Cardiac muscle cell (in vitro differentiated cells and primary cell): ENCODE measurements around the gene ACACA. TPM values are rescaled to one million over a fixed set of nuclear protein-coding genes. Genes with fewer than 3 reads are reported as not detected.

Experiments used
- DNase-seq, 2 donors: peaks; one replicate each; pipeline versions ENCODE4 v3.0.0 to v3.0.0-alpha.2; 2010 to 2017; ENCODE audit warnings: low read depth in 1 of 2, low spot score in 1 of 2
- H3K27ac ChIP-seq: fragments of 200-600 bp; sonication (generic); 2 replicates; pipeline ENCODE4 v1.5.1; 2016
- H3K27me3 ChIP-seq: fragments of 200-600 bp; sonication (generic); 2 replicates; pipeline ENCODE4 v1.6.0; 2016; ENCODE audit warnings: control low read depth
- H3K36me3 ChIP-seq: fragments of 200-600 bp; sonication (generic); 2 replicates; pipeline ENCODE4 v1.5.1; 2016; ENCODE audit warnings: control low read depth
- H3K4me1 ChIP-seq: fragments of 200-600 bp; sonication (generic); 2 replicates; pipeline ENCODE4 v1.8.1; 2017; ENCODE audit warnings: low read depth, mild to moderate bottlenecking, mixed run types
- H3K4me3 ChIP-seq: fragments of 200-600 bp; sonication (generic); 2 replicates; pipeline ENCODE4 v1.5.1; 2016; ENCODE audit warnings: mild to moderate bottlenecking
- H3K9me3 ChIP-seq: fragments of 200-600 bp; sonication (generic); 2 replicates; pipeline ENCODE4 v1.5.1; 2017; ENCODE audit warnings: low read depth, mild to moderate bottlenecking, control low read depth
- polyA plus RNA-seq: library from polyadenylated mRNA; unstranded; fragments of >200 nt; fragmentation: Nextera tagmentation; extraction: Ambion mirVana; gene quantifications from 2 replicates; pipeline ENCODE4 v1.2.1, GENCODE V29; 2016
- total RNA-seq: library from RNA; depleted of rRNA; stranded (reverse); fragments of >200 nt; gene quantifications from 2 replicates; pipeline ENCODE4 v1.2.3, GENCODE V29; 2016
- TF ChIP-seq, protein P1 (sequence below): IDR thresholded peaks from 2 replicates; pipeline ENCODE4 v1.5.1; 2012; ENCODE audit warnings: low read depth, mild to moderate bottlenecking, low read length

The ACACA gene
- total and polyA plus RNA-seq, 2 experiments from 2014 or later, result 42.5 to 47.6 TPM

DNA sequence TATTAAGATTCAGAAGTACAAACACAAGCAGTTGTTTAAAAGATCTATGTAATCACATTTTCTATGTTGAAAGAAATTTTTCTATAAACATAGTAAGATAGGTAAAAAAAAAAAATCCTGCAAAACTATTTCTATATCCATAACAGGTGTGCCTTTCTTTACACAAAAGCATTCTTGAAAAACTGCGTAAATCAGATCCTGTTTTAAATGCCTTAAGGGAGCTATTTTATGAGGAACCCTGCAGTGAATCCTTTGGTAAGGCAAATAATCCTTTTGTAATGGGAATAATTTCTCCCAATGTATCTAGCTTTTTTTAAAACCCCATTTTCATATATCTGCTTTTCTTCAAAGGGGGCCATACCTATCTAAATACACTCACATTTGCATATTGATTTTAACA is 300.6 kb downstream of the ACACA start:
- no peak for DNase-seq
- no peaks in the 10 kb centered on the region for H3K27me3 ChIP-seq
- TF ChIP-seq, protein P1, sequence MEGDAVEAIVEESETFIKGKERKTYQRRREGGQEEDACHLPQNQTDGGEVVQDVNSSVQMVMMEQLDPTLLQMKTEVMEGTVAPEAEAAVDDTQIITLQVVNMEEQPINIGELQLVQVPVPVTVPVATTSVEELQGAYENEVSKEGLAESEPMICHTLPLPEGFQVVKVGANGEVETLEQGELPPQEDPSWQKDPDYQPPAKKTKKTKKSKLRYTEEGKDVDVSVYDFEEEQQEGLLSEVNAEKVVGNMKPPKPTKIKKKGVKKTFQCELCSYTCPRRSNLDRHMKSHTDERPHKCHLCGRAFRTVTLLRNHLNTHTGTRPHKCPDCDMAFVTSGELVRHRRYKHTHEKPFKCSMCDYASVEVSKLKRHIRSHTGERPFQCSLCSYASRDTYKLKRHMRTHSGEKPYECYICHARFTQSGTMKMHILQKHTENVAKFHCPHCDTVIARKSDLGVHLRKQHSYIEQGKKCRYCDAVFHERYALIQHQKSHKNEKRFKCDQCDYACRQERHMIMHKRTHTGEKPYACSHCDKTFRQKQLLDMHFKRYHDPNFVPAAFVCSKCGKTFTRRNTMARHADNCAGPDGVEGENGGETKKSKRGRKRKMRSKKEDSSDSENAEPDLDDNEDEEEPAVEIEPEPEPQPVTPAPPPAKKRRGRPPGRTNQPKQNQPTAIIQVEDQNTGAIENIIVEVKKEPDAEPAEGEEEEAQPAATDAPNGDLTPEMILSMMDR, result no peak
- H3K4me1 ChIP-seq, result peaks cover 38% of the 10 kb centered on the region
- H3K27ac ChIP-seq, result no peak overlapping the region
- H3K36me3 ChIP-seq, result no peaks in the 10 kb centered on the region
- no peak overlapping the region for H3K4me3 ChIP-seq
- H3K9me3 ChIP-seq, result no peaks in the 10 kb centered on the region

GRCh38 chr17:37103231-37103630 is 303.4 kb downstream of the ACACA start:
- Histone ChIP-seq H3K36me3 (no peaks in the 10 kb centered on the region), H3K4me1 (peaks cover 47% of the 10 kb centered on the region), H3K27ac (peak overlapping the region; percentile 6), H3K9me3 (no peaks in the 10 kb centered on the region), H3K4me3 (no peak overlapping the region), H3K27me3 (no peaks in the 10 kb centered on the region)
- TF ChIP-seq, protein P1, result no peak
- DNase-seq, result no peak

- peaks cover 4% of the 10 kb centered on the region for H3K36me3 ChIP-seq
- TF ChIP-seq, protein P1, result no peak
Observed at GRCh38 chr17:37101306-37101705, 305.3 kb downstream of the ACACA start.

DNA sequence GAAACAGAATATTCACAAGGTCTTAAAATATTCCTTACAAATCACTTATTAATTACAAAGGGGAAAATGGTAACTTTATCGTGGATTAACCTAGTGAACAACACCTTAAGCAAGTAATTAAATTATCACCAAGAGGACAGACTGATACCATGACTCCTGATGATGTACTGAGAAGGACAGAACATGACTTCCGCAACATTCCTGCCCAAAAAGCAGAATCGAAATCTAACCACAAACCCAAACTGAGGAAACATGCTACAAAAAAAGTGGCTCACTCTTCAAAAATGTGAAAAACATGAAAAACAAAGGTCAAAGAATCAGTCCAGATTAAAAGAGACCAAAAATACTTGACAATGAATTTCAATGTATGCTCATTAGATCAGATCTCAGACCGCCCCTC is 306.4 kb downstream of the ACACA start:
- DNase-seq, result peak in 1 of 2 donors; percentile 17
- no peaks in the 10 kb centered on the region for H3K9me3 ChIP-seq
- TF ChIP-seq, protein P1, result no peak
- H3K36me3 ChIP-seq, result peaks cover 4% of the 10 kb centered on the region
- H3K4me3 ChIP-seq, result no peak overlapping the region
- H3K4me1 ChIP-seq, result peaks cover 42% of the 10 kb centered on the region
- peak overlapping the region; percentile 83 for H3K27ac ChIP-seq
- H3K27me3 ChIP-seq, result no peaks in the 10 kb centered on the region

More at GRCh38 chr17:37101306-37101705, 305.3 kb downstream of the ACACA start:
- H3K27ac ChIP-seq, result no peak overlapping the region
- no peaks in the 10 kb centered on the region for H3K9me3 ChIP-seq
- no peak for DNase-seq
- no peak overlapping the region for H3K4me3 ChIP-seq
- H3K27me3 ChIP-seq, result no peaks in the 10 kb centered on the region
- peaks cover 39% of the 10 kb centered on the region for H3K4me1 ChIP-seq

DNA sequence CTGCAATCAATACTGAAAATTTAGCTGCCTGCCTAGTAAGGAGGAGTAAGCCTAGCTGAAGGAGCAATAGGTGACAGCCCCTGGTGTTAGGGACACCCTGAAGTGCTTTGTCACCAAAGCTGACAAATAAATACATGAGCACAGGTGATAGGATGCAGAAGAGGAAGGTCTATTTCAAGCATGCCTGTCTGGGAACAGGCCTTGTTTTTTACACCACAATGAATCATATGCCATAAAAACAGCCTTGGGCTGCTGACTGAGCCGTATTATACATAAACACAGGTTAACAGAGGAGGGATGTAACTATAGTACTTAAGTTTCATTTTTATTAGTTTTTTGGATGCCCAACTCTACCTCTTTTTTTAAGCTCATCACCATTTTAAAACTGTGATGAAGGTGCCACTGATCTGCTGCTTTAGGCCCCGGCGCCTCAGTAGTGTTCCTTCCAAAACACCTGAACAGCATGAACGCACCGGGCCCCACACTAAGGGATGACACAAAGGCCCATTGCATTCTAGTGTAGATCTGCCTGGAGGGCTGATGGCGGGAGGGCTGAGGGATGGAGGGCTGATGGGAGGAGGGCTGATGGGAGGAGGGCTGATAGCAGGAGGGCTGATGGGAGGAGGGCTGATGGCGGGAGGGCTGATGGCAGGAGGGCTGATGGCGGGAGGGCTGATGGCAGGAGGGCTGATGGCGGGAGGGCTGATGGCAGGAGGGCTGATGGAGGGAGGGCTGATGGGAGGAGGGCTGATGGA is 307.5 kb downstream of the ACACA start:
- H3K9me3 ChIP-seq, result no peaks in the 10 kb centered on the region
- H3K36me3 ChIP-seq, result peaks cover 4% of the 10 kb centered on the region
- no peaks in the 10 kb centered on the region for H3K27me3 ChIP-seq
- peaks cover 43% of the 10 kb centered on the region for H3K4me1 ChIP-seq
- TF ChIP-seq, protein P1, result no peak
- peak in 1 of 2 donors; percentile 67 for DNase-seq
- H3K4me3 ChIP-seq, result no peak overlapping the region
- H3K27ac ChIP-seq, result peak overlapping the region; percentile 83
